OCI-LY3 (cell line): ENCODE data around the gene KRTAP5-10.
"Not testable (repeated sequence)": the region's sequence is repeated elsewhere in the genome, so short reads cannot be mapped to it uniquely, and the experiment has no call there.

Experiments used
- H2AFZ ChIP-seq: fragments of 200-600, 300-600 bp; shearing (Covaris generic); 2 replicates; pipeline ENCODE4 v1.6.0; 2014; ENCODE audit warnings: antibody characterized with exemption, low read depth, low read length
- H3K27ac ChIP-seq: fragments of 200-600, 300-600 bp; sonication (generic); 2 replicates; pipeline ENCODE4 v1.5.1; 2014; ENCODE audit warnings: mild to moderate bottlenecking, low read length, moderate library complexity, mixed read lengths
- H3K27me3 ChIP-seq: fragments of 200-600, 300-600 bp; sonication (generic); 2 replicates; pipeline ENCODE4 v1.6.1; 2014; ENCODE audit warnings: low read depth, low read length, mixed read lengths
- H3K36me3 ChIP-seq: fragments of 200-600, 300-600 bp; sonication (generic); replicated peaks from 2 replicates; pipeline ENCODE3; 2014; ENCODE audit warnings: low read depth, low read length, mixed read lengths
- H3K4me1 ChIP-seq: fragments of 300-600, 200-600 bp; sonication (generic); 2 replicates; pipeline ENCODE4 v1.6.1; 2014; ENCODE audit warnings: low read length, mixed read lengths
- H3K4me2 ChIP-seq: fragments of 200-600, 300-600 bp; sonication (generic); 2 replicates; pipeline ENCODE4 v1.6.1; 2014; ENCODE audit warnings: low read length, mixed read lengths
- H3K4me3 ChIP-seq: fragments of 300-600, 200-600 bp; sonication (generic); 2 replicates; pipeline ENCODE4 v1.5.1; 2014; ENCODE audit warnings: antibody characterized with exemption, mild to moderate bottlenecking, low read length, moderate library complexity
- H3K79me2 ChIP-seq: fragments of 300-600, 200-600 bp; shearing (Covaris generic); 2 replicates; pipeline ENCODE4 v1.6.1; 2014; ENCODE audit warnings: mild to moderate bottlenecking, low read length, mixed read lengths
- H3K9ac ChIP-seq: fragments of 300-600, 200-600 bp; shearing (Covaris generic); 2 replicates; pipeline ENCODE4 v1.6.0; 2014; ENCODE audit warnings: mild to moderate bottlenecking, low read length, moderate library complexity
- H3K9me3 ChIP-seq: fragments of 200-600, 300-600 bp; shearing (Covaris generic); 2 replicates; pipeline ENCODE4 v1.6.1; 2014; ENCODE audit warnings: low read length, mixed read lengths; ENCODE audit not compliant: insufficient read depth
- H4K20me1 ChIP-seq: fragments of 200-600, 300-600 bp; sonication (generic); 2 replicates; pipeline ENCODE4 v1.6.1; 2016; ENCODE audit warnings: low read length, mixed read lengths; ENCODE audit not compliant: insufficient read depth
- EZH2phosphoT487 ChIP-seq: fragments of 200-600 bp; shearing (Covaris generic); IDR thresholded peaks from 2 replicates; pipeline ENCODE4 v1.6.1; 2018; ENCODE audit warnings: antibody characterized with exemption, mixed run types, low read depth
- TF ChIP-seq, protein P1 (sequence below): fragments of 200-600, 300-600 bp; sonication (generic); IDR thresholded peaks from 2 replicates; pipeline ENCODE4 v1.5.1; 2014; ENCODE audit warnings: antibody characterized with exemption, low read length, low read depth

The KRTAP5-10 gene

DNA sequence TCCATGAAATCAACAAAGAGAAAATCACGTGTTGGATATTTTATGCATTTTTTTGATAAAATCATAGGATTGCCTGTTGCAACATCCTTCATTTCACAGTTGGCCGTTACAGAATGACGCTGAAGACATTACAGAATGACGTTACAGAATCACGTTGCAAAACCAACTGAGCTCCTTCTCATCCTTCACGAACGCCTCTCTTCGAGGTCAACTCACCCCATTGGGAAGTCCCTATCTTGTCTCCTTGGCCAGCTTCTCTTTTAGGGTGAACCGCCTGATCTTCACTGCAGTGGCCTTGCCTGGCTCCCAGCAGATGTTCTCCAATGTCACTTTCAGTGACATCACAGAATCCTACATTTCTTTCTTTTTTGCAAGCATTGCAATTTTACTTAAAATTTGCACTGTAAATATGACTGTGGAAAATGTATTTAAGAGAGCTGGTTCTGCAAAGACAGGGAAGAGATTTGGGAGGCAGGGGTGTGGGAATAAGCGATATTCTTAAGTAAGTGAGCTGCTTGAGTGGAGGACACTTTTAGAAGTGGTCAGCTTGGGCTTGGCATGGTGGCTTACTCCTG, 33.2 kb upstream of the KRTAP5-10 start:
- Histone ChIP-seq H3K4me3 (no peak overlapping the region), H3K9me3 (no peaks in the 10 kb centered on the region), H3K79me2 (no peaks in the 10 kb centered on the region), H3K27ac (no peak overlapping the region), H2AFZ (no peak overlapping the region), H3K9ac (no peak overlapping the region), H3K36me3 (no peaks in the 10 kb centered on the region), H3K4me1 (no peaks in the 10 kb centered on the region), H3K27me3 (no peaks in the 10 kb centered on the region), H3K4me2 (no peak overlapping the region), H4K20me1 (no peaks in the 10 kb centered on the region)
- TF ChIP-seq, protein P1, sequence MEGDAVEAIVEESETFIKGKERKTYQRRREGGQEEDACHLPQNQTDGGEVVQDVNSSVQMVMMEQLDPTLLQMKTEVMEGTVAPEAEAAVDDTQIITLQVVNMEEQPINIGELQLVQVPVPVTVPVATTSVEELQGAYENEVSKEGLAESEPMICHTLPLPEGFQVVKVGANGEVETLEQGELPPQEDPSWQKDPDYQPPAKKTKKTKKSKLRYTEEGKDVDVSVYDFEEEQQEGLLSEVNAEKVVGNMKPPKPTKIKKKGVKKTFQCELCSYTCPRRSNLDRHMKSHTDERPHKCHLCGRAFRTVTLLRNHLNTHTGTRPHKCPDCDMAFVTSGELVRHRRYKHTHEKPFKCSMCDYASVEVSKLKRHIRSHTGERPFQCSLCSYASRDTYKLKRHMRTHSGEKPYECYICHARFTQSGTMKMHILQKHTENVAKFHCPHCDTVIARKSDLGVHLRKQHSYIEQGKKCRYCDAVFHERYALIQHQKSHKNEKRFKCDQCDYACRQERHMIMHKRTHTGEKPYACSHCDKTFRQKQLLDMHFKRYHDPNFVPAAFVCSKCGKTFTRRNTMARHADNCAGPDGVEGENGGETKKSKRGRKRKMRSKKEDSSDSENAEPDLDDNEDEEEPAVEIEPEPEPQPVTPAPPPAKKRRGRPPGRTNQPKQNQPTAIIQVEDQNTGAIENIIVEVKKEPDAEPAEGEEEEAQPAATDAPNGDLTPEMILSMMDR, result no peak
- TF ChIP-seq EZH2phosphoT487, result no peak

DNA sequence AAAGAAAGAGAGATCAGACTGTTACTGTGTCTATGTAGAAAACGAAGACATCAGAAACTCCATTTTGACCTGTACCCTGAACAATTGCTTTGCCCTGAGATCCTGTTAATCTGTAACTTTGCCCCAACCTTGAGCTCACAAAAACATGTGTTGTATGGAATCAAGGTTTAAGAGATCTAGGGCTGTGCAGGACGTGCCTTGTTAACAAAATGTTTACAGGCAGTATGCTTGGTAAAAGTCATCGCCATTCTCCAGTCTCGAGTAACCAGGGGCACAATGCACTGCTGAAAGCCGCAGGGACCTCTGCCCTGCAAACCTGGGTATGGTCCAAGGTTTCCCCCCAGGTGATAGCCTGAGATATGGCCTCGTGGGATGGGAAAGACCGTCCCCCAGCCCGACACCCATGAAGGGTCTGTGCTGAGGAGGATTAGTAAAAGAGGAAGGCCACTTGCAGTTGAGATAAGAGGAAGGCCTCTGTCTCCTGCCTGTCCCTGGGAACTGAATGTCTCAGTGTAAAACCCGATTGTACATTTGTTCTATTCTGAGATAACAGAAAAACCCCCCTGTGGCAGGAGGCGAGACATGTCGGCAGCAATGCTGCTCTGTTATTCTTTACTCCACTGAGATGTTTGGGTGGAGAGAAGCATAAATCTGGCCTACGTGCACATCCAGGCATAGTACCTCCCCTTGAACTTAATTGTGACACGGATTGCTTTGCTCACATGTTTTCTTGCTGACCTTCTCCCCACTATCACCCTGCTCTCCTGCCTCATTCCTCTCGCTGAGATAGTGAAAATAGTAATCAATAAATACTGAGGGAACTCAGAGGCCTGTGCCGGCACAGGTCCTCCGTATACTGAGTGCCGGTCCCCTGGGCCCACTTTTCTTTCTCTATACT, 30.4 kb upstream of the KRTAP5-10 start:
- H3K4me2 ChIP-seq, H3K4me3 ChIP-seq, H4K20me1 ChIP-seq, H3K36me3 ChIP-seq, H3K9me3 ChIP-seq, H3K4me1 ChIP-seq, H3K27ac ChIP-seq, H2AFZ ChIP-seq, H3K79me2 ChIP-seq, H3K27me3 ChIP-seq, H3K9ac ChIP-seq: not testable (repeated sequence)

DNA sequence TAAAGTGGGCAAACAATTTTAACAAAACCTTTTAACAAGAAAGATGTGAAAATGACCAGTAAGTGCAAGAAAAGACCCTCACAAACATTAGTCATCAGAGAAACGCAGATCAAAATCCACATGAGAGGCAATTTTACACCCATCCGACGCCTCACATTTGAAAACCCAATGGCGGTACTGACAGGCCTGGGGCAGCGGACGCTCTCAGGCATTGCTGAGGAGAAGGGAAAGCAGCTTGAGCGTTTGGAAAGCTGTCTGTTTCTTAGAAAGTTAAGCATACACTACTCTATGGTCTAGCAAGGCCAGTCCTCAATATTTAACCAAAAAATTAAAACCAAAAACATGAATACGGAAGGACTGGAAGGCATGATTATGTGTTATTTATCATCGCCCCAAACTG, 29.5 kb upstream of the KRTAP5-10 start:
- TF ChIP-seq, protein P1, result no peak
- TF ChIP-seq EZH2phosphoT487, result no peak
- Histone ChIP-seq H3K4me2 (no peak overlapping the region), H3K9ac (no peak overlapping the region), H3K27me3 (no peaks in the 10 kb centered on the region), H4K20me1 (no peaks in the 10 kb centered on the region), H3K9me3 (no peaks in the 10 kb centered on the region; the same call in 1 of the 2 replicates), H3K4me3 (no peak overlapping the region), H3K4me1 (peaks cover 11% of the 10 kb centered on the region; the same call in 1 of the 2 replicates), H3K79me2 (no peaks in the 10 kb centered on the region), H3K36me3 (peaks cover 3% of the 10 kb centered on the region), H2AFZ (no peak overlapping the region), H3K27ac (no peak overlapping the region)

DNA sequence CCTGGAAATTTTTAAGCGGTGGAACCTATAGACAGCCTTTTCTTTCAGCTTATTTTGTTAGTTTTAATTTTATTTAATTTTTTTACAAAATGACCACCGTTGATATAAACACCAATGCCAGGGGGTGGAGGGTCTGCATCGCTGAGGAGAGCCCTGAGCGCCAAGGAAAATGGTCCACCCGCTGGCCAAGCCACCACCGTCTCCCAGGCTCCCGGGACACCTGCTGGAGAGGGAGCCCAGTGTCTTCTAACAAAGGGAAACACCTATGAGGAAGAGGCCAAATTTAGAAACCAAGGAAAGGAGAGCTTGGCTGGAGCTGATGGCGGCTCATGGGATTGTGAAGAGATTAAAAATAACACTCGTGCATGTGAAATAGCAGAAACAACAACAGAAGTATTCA, 27.8 kb upstream of the KRTAP5-10 start:
- H3K36me3 ChIP-seq, result peaks cover 3% of the 10 kb centered on the region
- no peak overlapping the region for H3K4me2 ChIP-seq
- H3K79me2 ChIP-seq, result no peaks in the 10 kb centered on the region
- TF ChIP-seq EZH2phosphoT487, result no peak
- TF ChIP-seq, protein P1, result no peak
- H3K27me3 ChIP-seq, result no peaks in the 10 kb centered on the region
- no peak overlapping the region for H3K9ac ChIP-seq
- H3K4me1 ChIP-seq, result peaks cover 11% of the 10 kb centered on the region; the same call in 1 of the 2 replicates
- H3K4me3 ChIP-seq, result no peak overlapping the region
- H3K27ac ChIP-seq, result no peak overlapping the region
- no peak overlapping the region for H2AFZ ChIP-seq
- H3K9me3 ChIP-seq, result peaks cover 6% of the 10 kb centered on the region; the same call in 1 of the 2 replicates
- no peaks in the 10 kb centered on the region for H4K20me1 ChIP-seq

DNA sequence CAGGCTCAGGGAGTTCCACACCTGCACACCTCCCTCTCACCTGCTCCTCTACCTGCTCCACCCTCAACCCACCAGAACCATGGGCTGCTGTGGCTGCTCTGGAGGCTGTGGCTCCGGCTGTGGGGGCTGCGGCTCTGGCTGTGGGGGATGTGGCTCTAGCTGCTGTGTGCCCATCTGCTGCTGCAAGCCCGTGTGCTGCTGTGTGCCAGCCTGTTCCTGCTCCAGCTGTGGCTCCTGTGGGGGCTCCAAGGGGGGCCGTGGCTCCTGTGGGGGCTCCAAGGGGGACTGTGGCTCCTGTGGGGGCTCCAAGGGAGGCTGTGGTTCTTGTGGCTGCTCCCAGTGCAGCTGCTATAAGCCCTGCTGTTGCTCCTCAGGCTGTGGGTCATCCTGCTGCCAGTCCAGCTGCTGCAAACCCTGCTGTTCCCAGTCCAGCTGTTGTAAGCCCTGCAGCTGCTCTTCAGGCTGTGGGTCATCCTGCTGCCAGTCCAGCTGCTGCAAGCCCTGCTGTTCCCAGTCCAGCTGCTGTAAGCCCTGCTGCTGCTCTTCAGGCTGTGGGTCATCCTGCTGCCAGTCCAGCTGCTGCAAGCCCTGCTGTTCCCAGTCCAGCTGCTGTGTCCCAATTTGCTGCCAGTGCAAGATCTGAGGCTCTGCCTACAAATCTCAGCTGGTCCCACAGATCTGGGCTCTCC, 27.2 kb upstream of the KRTAP5-10 start, which contains the start of gene KRTAP5-8:
TSS of gene KRTAP5-8 (plus strand) at position 49 of the 689 bp plus-strand sequence. CDS start at position 80, 31 bp downstream.
- H3K4me3 ChIP-seq, H3K9me3 ChIP-seq, H3K27me3 ChIP-seq, H3K9ac ChIP-seq, H3K36me3 ChIP-seq, H4K20me1 ChIP-seq, H2AFZ ChIP-seq, H3K4me2 ChIP-seq, H3K27ac ChIP-seq, H3K79me2 ChIP-seq: not testable (repeated sequence)
- peaks cover 14% of the 10 kb centered on the region for H3K4me1 ChIP-seq
